Activated naive CD4-positive, alpha-beta T cell treated with anti-CD3 and anti-CD28 coated beads, Interleukin-2, amount 10 ng/mL, durations not matched to agents 7 days and 5 days (primary cell): Measurements from ENCODE around the gene SCAI.

Experiments used
- CTCF ChIA-PET: fragments of 350-600 bp; sonication (Branson Sonifier 250); formaldehyde crosslinking; loops from one replicate; lab custom pipeline; 2021; ENCODE audit warnings: antibody characterized with exemption; lab: Charles Lee
- DNase-seq: peaks from one replicate; pipeline ENCODE4 v3.0.0-alpha.2; 2020
- H3K27ac Mint-ChIP-seq: one replicate; pipeline ENCODE4 v1.8.0; 2021; ENCODE audit warnings: mild to moderate bottlenecking, moderate library complexity, mixed read lengths
- H3K27me3 Mint-ChIP-seq: one replicate; pipeline ENCODE4 v1.8.0; 2021; ENCODE audit warnings: mild to moderate bottlenecking, mixed read lengths
- H3K36me3 Mint-ChIP-seq: one replicate; pipeline ENCODE4 v1.8.0; 2021; ENCODE audit warnings: mixed read lengths
- H3K4me1 Mint-ChIP-seq: one replicate; pipeline ENCODE4 v1.8.0; 2021; ENCODE audit warnings: mixed read lengths
- H3K4me3 Mint-ChIP-seq: one replicate; pipeline ENCODE4 v1.8.0; 2021; ENCODE audit warnings: mild to moderate bottlenecking, moderate library complexity, mixed read lengths
- H3K9me3 Mint-ChIP-seq: one replicate; pipeline ENCODE4 v1.8.0; 2021; ENCODE audit warnings: mixed read lengths

The SCAI gene

GRCh38 chr9:124906966-124907365 is 236.4 kb downstream of the SCAI start:
- no peaks in the 10 kb centered on the region for H3K4me1 Mint-ChIP-seq
- H3K36me3 Mint-ChIP-seq: peaks cover 39% of the 10 kb centered on the region
- no peak overlapping the region for H3K27ac Mint-ChIP-seq
- DNase-seq: no peak
- no peak overlapping the region for H3K4me3 Mint-ChIP-seq
- no peaks in the 10 kb centered on the region for H3K27me3 Mint-ChIP-seq
- CTCF ChIA-PET: no interaction called here
- H3K9me3 Mint-ChIP-seq: no peaks in the 10 kb centered on the region

GRCh38 chr9:124899845-124900244 is 243.5 kb downstream of the SCAI start:
- CTCF ChIA-PET: no interaction called here
- Mint-ChIP-seq H3K27ac (no peak overlapping the region), H3K4me1 (peaks cover 8% of the 10 kb centered on the region), H3K27me3 (peaks cover 5% of the 10 kb centered on the region), H3K4me3 (no peak overlapping the region), H3K36me3 (peaks cover 47% of the 10 kb centered on the region), H3K9me3 (peaks cover 2% of the 10 kb centered on the region)
- DNase-seq: no peak

GRCh38 chr9:124897570-124898460 is 245.5 kb downstream of the SCAI start:
- Mint-ChIP-seq H3K4me3 (no peak overlapping the region), H3K4me1 (peaks cover 15% of the 10 kb centered on the region), H3K36me3 (peaks cover 54% of the 10 kb centered on the region), H3K27me3 (peaks cover 5% of the 10 kb centered on the region), H3K27ac (no peak overlapping the region), H3K9me3 (peaks cover 4% of the 10 kb centered on the region)
- no peak for DNase-seq
- CTCF ChIA-PET: interaction anchor here (0.9 kb wide), 1 partner anchor 123 kb away, joined by 3 read pairs; no protein-coding TSS in a partner anchor

- CTCF ChIA-PET: interaction anchor here (0.8 to 3.2 kb wide), 5 partner anchors 31 to 122 kb away, joined by 3 to 26 read pairs (median 9); partner anchors contain the start of genes ARPC5L, RPL35 and WDR38
- Mint-ChIP-seq H3K4me1 (peaks cover 15% of the 10 kb centered on the region), H3K36me3 (peaks cover 62% of the 10 kb centered on the region)
Measured at GRCh38 chr9:124894741-124895170, 248.6 kb downstream of the SCAI start.

GRCh38 chr9:124894035-124894740 is 249.1 kb downstream of the SCAI start:
- Mint-ChIP-seq H3K27me3 (peaks cover 3% of the 10 kb centered on the region), H3K4me1 (peaks cover 15% of the 10 kb centered on the region), H3K9me3 (peaks cover 4% of the 10 kb centered on the region), H3K27ac (no peak overlapping the region), H3K4me3 (no peak overlapping the region), H3K36me3 (peaks cover 65% of the 10 kb centered on the region)
- no peak for DNase-seq
- CTCF ChIA-PET: interaction anchor here (0.8 to 3.2 kb wide), 9 partner anchors 8 to 122 kb away, joined by 3 to 26 read pairs (median 4); partner anchors contain the start of genes ARPC5L, RPL35 and WDR38

More at GRCh38 chr9:124894741-124895170, 248.6 kb downstream of the SCAI start:
- peak; percentile 57 for DNase-seq
- Mint-ChIP-seq H3K27ac (peak overlapping the region; percentile 63), H3K9me3 (peaks cover 4% of the 10 kb centered on the region), H3K27me3 (peaks cover 5% of the 10 kb centered on the region), H3K4me3 (no peak overlapping the region)
